GM18517 (cell line): ENCODE results near the gene ECT2L.
"Not testable (repeated sequence)": the region's sequence is repeated elsewhere in the genome, so short reads cannot be mapped to it uniquely, and the experiment has no call there.

Experiments
- ATAC-seq: cut with Tn5 transposase; IDR thresholded peaks from one replicate; pipeline ENCODE4 v1.9.1; 2021; ENCODE audit warnings: mild to moderate bottlenecking, moderate library complexity; ENCODE audit not compliant: unreplicated experiment

The ECT2L gene

GRCh38 chr6:138923561-138923960, 127.7 kb downstream of the ECT2L start:
- ATAC-seq = no peak

DNA sequence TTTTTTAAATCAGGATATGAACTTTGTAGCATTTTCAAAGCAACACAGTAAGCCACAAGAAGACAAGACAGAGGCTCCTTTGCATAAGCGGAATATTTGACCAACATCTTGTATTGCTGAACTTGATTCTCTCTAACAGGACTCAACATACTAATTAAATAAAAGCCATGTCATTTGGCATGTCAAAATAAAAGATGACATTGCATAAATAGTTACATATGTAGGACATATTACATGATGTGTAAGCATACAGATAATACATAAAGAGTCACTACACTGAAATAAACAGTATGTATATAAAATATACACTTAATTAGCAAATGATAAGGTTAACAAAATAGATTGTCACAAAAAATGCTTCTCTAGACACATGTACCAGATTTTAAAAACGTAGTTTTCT, 129.9 kb downstream of the ECT2L start:
- ATAC-seq = no peak

- no peak for ATAC-seq
These were observed 130.7 kb downstream of the ECT2L start for GRCh38 chr6:138926579-138926978.

- ATAC-seq = no peak
These were observed 135.8 kb downstream of the ECT2L start for GRCh38 chr6:138931660-138932059.

DNA sequence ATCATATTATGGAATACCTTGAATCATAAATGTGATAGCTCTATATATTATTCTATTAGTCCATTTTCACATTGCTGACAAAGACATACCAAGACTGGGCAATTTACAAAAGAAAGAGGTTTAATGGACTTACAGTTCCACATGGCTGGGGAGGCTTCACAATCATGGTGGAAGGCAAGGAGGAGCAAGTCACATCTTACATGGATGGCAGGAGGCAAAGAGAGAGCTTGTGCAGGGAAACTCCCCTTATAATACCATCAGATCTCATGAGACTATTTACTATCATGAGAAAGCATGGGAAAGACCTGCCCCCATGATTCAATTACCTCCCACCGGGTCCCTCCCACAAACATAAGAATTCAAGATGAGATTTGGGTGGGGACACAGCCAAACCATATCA, 141.0 kb downstream of the ECT2L start:
- ATAC-seq = not testable (repeated sequence)

DNA sequence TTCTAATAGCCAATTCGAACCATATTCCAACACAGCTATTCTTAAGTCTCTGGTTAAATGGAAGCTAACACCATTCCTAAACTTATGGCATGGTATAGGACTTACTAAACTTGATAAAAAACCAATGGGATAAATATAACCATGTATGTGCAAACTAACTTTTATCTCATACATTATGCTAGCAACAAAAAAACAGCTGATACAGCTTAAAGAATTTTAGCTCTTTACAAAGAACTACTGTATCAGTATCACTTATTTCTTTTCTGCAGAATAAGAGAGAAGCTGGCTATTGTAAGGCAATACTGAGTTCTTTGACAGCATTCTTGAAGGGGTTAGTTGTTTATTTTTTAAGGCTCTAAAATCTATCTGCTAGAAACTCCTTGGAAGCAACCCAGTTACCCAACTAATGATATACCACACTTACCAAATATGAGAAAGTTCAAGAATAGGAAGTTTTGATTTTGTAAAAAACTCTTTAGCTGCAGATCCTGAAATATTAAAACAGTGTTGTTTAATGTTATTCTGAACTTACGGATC, 147.3 kb downstream of the ECT2L start:
- no peak for ATAC-seq

GRCh38 chr6:138944412-138944811, 148.5 kb downstream of the ECT2L start:
- no peak for ATAC-seq

DNA sequence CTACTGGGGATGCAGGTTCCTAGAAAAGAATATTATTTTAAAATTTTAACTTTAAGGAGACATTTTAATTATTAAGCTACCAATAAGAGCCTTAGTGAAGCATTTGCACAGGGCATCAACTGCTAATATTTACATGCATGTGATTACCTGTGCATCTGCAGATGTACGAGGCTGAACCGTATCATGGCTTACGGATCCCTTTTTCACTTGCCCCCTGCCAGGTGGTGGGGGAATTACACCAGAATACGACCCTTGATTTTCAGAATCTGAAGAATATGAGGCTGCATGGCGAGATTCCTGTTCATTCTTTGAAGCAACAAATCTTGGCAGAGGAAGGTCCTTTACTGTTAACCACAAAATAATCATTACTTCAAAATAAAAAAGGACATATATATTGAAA, 149.5 kb downstream of the ECT2L start:
- ATAC-seq = no peak

DNA sequence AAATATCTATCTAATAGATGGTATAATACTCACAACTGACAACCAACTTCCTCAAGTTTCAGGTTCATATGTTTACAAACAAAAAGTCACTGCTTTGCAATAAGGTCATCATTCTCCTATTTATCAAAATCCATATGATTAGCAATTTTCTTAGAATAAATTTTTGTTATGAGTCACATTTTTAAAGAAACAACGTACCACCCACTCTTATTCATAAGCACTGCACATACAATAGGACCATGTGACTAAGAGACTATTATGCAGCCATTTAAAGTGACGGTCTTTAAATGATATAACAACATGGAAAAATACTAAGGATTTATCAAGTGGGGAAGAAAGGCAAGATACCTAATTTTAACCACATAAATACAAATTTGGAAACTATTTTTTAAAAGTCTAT, 152.1 kb downstream of the ECT2L start:
- ATAC-seq = no peak

DNA sequence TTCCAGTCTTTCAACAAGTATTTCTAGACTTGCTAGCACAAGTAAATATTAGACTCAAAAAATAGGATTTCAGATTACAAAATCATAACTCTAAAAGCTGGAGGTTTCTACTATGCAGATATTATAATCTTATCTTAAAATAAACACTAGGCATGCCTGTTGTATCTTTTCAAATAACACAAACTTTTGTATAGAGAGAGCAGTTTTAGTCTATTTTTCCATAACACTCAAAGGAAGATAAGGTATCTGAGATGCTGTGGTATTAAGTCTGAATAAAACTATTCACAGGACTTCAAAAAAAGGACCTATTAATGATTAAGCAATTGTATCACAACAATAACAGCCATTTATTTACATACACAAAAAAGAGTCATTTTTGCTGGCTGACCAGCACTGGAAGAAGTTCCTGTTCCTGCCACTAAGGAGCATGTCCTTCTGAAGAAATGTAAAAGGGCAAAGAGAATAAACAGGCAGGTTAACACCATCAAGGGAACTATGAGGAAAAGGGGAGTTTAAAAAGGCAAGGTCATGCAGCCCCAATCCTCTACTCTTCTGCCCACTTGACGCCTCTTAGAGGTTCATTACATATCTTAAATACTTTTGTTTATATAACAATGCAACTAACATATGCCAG, 152.8 kb downstream of the ECT2L start:
- no peak for ATAC-seq

- no peak for ATAC-seq
These were observed 157.6 kb downstream of the ECT2L start for GRCh38 chr6:138953451-138953850.
